Measurements from ENCODE around the gene MPI. TPM values are rescaled to one million over a fixed set of nuclear protein-coding genes. Genes with fewer than 3 reads are reported as not detected.

Gene MPI
- total and polyA plus RNA-seq, 10 of the 15 experiments (the other 5 are each of a cell fraction or from before 2014, with no cell fraction given) = 35.6 to 93.9 (median 44.1) TPM

GRCh38 chr15:74937590-74938371, 47.9 kb downstream of the MPI start, which contains the start of gene COX5A (continued):
- TF ChIP-seq CEBPZ (IDR thresholded peaks at IDR 0.05; ENCODE audit: low read depth, low read length) (no peak), CHD4 (IDR thresholded peaks at IDR 0.05) (no peak), HSF1 (IDR thresholded peaks at IDR 0.05; ENCODE audit: low read depth, low read length) (no peak), RAD51 (IDR thresholded peaks at IDR 0.05) (peak; percentile 84), RCOR1 (conservative IDR thresholded peaks at IDR 0.05; ENCODE audit: low read depth, low read length) (no peak), EGR1 (IDR thresholded peaks at IDR 0.05; ENCODE audit: borderline replicate concordance in 1 of 2, low read depth in 2 of 2, low read length in 2 of 2) (peak; percentile 72 to 99), KLF5 (IDR thresholded peaks at IDR 0.05; ENCODE audit: partially characterized antibody) (peak; percentile 29), POLR2A (IDR thresholded peaks at IDR 0.05; ENCODE audit: low read depth, low read length) (peak; percentile 97), YY1 (IDR thresholded peaks at IDR 0.05; ENCODE audit: low read depth, low read length) (peak; percentile 84), SPI1 (IDR thresholded peaks at IDR 0.05; ENCODE audit: borderline replicate concordance, insufficient read depth, low read depth, low read length) (no peak), SMC3 (IDR thresholded peaks at IDR 0.05; ENCODE audit: borderline replicate concordance, low read length) (no peak), CREB1 (IDR thresholded peaks at IDR 0.05; ENCODE audit: low read depth) (peak; percentile 74), POLR2AphosphoS5 (IDR thresholded peaks at IDR 0.05; ENCODE audit: low read length) (peak; percentile 83), NBN (IDR thresholded peaks at IDR 0.05) (no peak), SMAD5 (IDR thresholded peaks at IDR 0.05; ENCODE audit: low read depth) (peak; percentile 62; the same call in 1 of the 2 replicates), NFYA (IDR thresholded peaks at IDR 0.05; ENCODE audit: borderline replicate concordance, low read depth, low read length) (no peak), NKRF (conservative IDR thresholded peaks at IDR 0.05) (peak; percentile 85), NFYB (IDR thresholded peaks at IDR 0.05; ENCODE audit: insufficient read depth, low read depth, low read length) (peak; percentile 40; the same call in 1 of the 2 replicates), NFIC (IDR thresholded peaks at IDR 0.05; ENCODE audit: low read depth, low read length) (no peak), STAT1 (conservative IDR thresholded peaks at IDR 0.05) (peak; percentile 73; the same call in 1 of the 2 replicates), RAD21 (IDR thresholded peaks at IDR 0.05; ENCODE audit: insufficient read depth, low read depth, low read length) (no peak), TARDBP (IDR thresholded peaks at IDR 0.05; ENCODE audit: borderline replicate concordance) (0 out of 2 replicates have a peak, but pooled peaks have one; percentile 20), GABPA (IDR thresholded peaks at IDR 0.05; ENCODE audit: low read depth) (no peak), CBFB (IDR thresholded peaks at IDR 0.05; ENCODE audit: low read depth) (no peak; the same call in 1 of the 2 replicates), MAX (IDR thresholded peaks at IDR 0.05; ENCODE audit: low read depth, low read length) (peak; percentile 0; the same call in 1 of the 2 replicates)

Data from GM12878 (cell line).